ENCODE data around the gene SLC16A4. TPM values are rescaled to one million over a fixed set of nuclear protein-coding genes. Genes with fewer than 3 reads are reported as not detected.

SLC16A4 gene
- total RNA-seq (2022; extraction: Qiagen RNA extraction; ENCODE audit: low read depth), result 26.3 to 41.1 TPM (median 37.0 TPM) in 5 replicates

DNA sequence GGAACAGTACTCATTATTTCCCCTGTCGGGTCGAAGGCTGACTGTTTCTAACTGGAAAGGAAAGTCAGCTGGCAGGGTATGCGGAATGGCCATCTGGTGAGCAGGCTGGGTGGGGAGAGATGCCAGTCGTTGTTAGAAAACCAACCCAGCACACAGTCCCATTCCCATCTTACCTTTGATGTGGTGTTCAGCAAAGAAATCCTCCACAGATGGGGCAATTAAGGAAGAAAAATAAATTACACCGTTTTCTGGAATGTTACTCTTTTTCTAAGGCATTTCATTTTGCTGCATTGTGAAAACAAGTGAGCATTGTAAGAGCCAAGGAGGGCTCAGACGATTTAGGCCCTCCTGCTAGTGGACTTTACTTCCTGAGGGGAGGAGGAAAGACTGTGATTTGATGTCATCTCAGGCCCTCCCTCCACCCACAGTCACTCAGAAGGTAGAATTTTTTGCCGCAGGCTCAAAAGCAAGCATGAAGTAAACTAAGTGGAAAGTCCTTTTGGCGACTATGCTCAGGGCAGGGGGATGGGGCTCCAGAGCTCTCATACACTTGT, at the start of gene SLC16A4:
SLC16A4 (minus strand) TSS at position 335 of the 554 bp plus-strand sequence. CDS start 1,703 bp downstream, outside the sequence.

DNA sequence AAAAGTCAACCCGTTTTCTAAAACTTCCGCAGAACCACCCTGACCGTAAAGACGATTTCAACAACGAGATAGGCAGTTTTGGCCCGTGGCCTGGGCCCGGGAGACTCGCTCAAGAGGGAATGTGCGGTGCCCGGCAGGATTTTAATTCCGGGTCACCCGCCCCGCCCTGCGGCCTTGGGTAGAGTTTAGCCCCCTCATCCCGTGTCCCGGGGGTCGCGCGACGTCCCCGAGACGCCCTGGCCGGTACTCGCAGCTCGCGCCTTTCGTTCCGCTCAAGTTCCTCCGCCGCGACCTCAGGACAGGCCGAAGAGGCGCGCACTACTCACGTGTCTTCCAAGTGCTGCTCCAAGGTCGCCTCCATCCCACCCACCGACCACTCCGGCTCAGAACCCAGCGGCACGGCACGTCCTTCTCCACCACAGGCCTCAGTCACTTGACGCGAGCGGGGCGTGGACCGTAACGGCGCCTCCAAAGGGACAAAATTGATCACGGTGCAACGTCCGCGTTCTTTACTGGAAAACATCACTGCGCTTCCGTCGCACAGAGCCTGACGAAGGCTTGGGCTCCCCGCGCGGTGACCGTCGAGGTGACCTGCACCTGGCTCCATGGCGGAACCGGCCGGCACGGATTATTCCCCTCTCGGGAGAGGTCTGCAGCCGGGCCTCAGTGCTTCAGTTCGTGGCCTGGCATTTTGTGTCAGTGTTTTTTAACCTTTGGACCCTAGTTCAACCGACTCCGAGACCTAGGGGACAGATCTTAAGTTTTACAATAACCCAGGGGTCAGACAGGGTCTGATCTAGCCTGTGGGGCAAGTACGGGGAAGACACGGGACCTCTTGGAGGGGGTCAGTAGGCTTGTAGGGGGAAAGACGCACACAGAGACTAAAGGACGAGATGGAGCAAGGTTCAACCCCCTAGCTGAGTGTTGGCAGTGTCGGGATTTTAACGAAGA, 16.7 kb upstream of the SLC16A4 start, which contains the start of gene LAMTOR5:
LAMTOR5 (minus strand) TSS at position 435 of the 951 bp plus-strand sequence; CDS start at position 361, 74 bp downstream.

DNA sequence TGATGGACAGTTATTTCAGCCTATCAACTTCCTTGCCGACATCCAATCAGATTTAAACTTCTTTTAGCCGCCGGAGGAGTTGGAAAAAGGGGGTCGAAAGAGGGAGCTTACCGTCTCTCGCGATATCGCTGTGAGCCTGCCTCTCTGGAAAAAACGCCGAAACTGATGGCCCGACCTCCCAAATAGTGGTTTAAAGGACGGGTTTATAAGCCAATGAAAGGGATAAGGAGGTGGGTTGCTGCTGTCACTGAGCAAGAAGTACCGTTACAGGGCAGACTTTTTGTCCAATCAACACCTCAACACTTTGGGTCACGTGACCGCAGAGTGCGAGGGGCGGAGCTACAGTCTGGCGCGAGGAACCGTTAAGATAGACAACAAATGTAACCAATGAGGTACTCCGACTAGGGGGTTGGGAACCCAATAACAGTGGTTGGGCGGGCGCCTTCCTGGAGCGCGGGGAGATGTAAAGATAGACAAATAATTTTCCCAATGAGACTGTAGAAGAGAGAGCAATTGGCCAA, 51.9 kb downstream of the SLC16A4 start, which contains the start of gene RBM15:
RBM15 (plus strand) TSS at position 492 of the 521 bp plus-strand sequence; CDS start at position 521, 29 bp downstream.

Other genes with a start within 250 kb of the SLC16A4 start
- 4.1 to 5.5 TPM (median 5.0 TPM) in 5 replicates for gene SLC6A17, start 240.5 kb downstream of the SLC16A4 start, total RNA-seq (2022; extraction: Qiagen RNA extraction; ENCODE audit: low read depth)
- 2.1 to 4.7 TPM (median 4.3 TPM) in 5 replicates for gene KCNC4, start 180.7 kb downstream of the SLC16A4 start, total RNA-seq (2022; extraction: Qiagen RNA extraction; ENCODE audit: low read depth)
- 7.4 to 10.0 TPM (median 7.9 TPM) in 5 replicates for gene RBM15, start 51.6 kb downstream of the SLC16A4 start, total RNA-seq (2022; extraction: Qiagen RNA extraction; ENCODE audit: low read depth)
- 183 to 204 TPM (median 189 TPM) in 5 replicates for gene LAMTOR5, start 16.7 kb upstream of the SLC16A4 start, total RNA-seq (2022; extraction: Qiagen RNA extraction; ENCODE audit: low read depth)
- not detected in 5 replicates for gene PROK1, start 60.1 kb upstream of the SLC16A4 start, total RNA-seq (2022; extraction: Qiagen RNA extraction; ENCODE audit: low read depth)
- not detected in 5 replicates for gene KCNA10, start 128.1 kb upstream of the SLC16A4 start, total RNA-seq (2022; extraction: Qiagen RNA extraction; ENCODE audit: low read depth)
- gene KCNA2, start 215.3 kb upstream of the SLC16A4 start, total RNA-seq (2022; extraction: Qiagen RNA extraction; ENCODE audit: low read depth), result 0.01 to 0.07 TPM in 2 of 5 replicates, not detected in the others